Measurements from ENCODE around the gene VIPR1.

VIPR1 gene

DNA sequence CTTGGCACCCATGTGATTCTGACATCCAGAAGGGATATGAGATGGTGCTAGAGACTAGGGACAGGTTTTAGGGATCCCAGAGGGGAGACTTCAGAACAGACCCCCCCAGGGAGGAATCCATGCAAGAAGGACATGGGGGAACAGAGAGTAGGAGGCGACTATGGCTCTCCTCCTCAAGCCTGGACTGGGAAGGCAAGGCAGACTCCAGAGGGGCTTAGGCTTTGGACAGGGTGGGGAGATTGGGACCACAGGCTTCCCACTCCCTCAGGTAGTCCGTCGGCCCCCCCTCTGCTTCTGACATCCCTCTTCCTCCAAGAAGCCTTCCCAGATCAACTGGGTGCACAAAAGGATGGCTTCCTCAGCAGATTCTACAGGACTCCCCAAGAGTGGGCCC, 3.0 kb upstream of the VIPR1 start:
- in situ Hi-C loops (cut with HindIII; ENCODE audit: low sequenced_read_pairs): no loop called here
- H3K4me3 ChIP-seq (ENCODE audit: low read depth, low read length): no peak overlapping the region
- TF ChIP-seq, protein P1, sequence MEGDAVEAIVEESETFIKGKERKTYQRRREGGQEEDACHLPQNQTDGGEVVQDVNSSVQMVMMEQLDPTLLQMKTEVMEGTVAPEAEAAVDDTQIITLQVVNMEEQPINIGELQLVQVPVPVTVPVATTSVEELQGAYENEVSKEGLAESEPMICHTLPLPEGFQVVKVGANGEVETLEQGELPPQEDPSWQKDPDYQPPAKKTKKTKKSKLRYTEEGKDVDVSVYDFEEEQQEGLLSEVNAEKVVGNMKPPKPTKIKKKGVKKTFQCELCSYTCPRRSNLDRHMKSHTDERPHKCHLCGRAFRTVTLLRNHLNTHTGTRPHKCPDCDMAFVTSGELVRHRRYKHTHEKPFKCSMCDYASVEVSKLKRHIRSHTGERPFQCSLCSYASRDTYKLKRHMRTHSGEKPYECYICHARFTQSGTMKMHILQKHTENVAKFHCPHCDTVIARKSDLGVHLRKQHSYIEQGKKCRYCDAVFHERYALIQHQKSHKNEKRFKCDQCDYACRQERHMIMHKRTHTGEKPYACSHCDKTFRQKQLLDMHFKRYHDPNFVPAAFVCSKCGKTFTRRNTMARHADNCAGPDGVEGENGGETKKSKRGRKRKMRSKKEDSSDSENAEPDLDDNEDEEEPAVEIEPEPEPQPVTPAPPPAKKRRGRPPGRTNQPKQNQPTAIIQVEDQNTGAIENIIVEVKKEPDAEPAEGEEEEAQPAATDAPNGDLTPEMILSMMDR (IDR thresholded peaks at IDR 0.05; ENCODE audit: low read depth, low read length, missing control alignments): no peak
- no peak for DNase-seq (ENCODE audit: low read depth)

DNA sequence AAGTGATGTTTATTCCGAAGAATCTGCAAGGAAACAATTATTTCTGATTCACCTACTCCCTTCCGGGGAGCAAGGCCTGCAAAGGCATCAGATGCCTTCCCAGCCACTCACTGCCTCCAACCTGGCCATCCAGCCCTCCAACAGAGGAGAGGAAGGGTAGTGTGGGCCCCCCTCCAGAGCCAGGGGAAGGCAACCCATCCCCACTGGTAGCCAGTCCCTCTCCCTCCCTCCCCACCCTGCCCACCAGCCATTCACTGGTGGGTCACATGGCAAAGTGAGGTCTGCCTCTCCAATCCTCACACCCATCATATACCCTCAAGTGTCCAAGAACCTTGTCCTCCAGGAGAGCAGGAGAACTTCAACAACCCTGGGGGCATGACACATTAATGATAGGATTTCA, 2.4 kb upstream of the VIPR1 start:
- no peak for DNase-seq (ENCODE audit: low read depth)
- H3K4me3 ChIP-seq (ENCODE audit: low read depth, low read length): no peak overlapping the region
- in situ Hi-C loops (cut with HindIII; ENCODE audit: low sequenced_read_pairs): no loop called here
- TF ChIP-seq, protein P1 (IDR thresholded peaks at IDR 0.05; ENCODE audit: low read depth, low read length, missing control alignments): no peak

DNA sequence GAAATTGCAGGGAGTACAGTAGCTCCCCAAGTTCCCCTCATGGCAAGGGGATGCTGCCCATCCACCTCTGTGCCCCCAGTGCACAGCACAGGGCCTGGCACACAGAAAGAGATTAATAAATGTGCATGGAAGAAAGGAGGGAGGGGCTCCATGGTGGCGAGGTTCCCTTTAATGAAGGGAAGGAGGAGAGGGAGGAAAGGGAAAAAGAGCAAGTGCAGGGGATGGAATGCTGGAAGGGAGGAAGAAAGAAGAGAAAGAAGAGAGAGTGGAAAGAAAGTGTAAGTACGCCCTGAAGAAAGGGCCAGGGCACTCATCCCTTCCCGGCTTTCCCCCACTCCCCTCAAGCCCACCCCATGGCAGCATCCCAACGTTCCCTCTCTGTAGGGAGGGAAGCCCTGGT, 1.5 kb upstream of the VIPR1 start:
- TF ChIP-seq, protein P1 (IDR thresholded peaks at IDR 0.05; ENCODE audit: low read depth, low read length, missing control alignments): no peak
- H3K4me3 ChIP-seq (ENCODE audit: low read depth, low read length): no peak overlapping the region
- in situ Hi-C loops (cut with HindIII; ENCODE audit: low sequenced_read_pairs): no loop called here
- no peak for DNase-seq (ENCODE audit: low read depth)

DNA sequence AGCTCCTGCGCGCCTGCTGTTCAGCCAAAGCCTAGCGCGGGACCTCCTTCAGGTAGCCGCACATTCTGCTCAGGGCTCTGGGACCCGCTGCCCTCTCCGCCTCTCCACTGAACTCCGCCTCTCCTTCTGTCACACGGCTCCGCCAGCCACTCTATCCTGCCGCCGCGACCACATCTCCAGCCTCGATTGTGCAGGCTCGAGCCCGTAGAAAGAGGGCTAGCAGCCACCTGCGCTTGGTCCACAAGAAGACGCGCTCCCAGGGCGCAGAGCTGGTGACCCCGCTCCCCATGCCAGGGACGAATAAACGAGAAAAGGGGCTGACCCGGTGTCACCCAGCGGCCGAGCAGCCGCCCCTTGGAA, 1.1 kb upstream of the VIPR1 start:
- in situ Hi-C loops (cut with HindIII; ENCODE audit: low sequenced_read_pairs): no loop called here
- peak overlapping the region; percentile 34 for H3K4me3 ChIP-seq (ENCODE audit: low read depth, low read length)
- DNase-seq (ENCODE audit: low read depth): no peak
- TF ChIP-seq, protein P1 (IDR thresholded peaks at IDR 0.05; ENCODE audit: low read depth, low read length, missing control alignments): no peak

DNA sequence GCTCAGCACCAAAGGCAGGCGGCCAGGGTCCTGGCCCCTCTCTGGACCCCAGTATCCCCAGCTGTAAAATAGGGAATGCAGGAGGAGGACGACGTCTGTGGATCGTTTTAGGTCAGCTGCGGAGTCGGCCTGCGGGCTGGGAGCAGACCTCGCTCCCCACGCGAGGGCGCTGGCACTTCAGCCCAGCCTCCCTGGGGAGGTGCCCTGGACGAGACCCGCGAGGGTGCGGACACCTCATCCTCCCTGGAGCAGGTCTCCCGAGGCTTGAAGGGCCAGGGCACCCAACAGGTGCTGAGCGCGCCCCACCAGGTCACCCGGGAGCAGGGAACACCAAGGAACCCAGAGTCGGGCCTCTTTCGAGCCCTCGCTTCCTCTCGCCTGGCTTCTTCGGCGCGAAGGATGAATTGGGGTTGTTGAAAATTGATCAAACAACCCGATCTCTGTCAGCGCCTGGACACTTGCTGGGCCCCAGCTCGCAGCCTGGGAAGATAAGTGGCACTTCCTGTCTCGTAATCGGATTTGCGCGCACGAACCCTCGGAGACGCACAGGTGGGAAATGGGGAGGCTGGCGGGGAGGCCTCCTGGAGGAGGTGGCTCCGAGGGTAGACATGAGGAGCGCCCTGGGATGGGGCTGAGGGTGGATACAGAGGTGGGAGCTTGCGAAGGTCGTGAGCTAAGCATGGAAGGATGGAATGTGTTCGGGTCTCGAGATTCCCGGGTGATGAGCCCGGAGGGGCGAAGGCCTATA, 588 bp upstream of the VIPR1 start:
- H3K4me3 ChIP-seq (ENCODE audit: low read depth, low read length): peak overlapping the region; percentile 34
- TF ChIP-seq, protein P1 (IDR thresholded peaks at IDR 0.05; ENCODE audit: low read depth, low read length, missing control alignments): peak; percentile 48
- DNase-seq (ENCODE audit: low read depth): no peak
- in situ Hi-C loops (cut with HindIII; ENCODE audit: low sequenced_read_pairs): no loop called here

DNA sequence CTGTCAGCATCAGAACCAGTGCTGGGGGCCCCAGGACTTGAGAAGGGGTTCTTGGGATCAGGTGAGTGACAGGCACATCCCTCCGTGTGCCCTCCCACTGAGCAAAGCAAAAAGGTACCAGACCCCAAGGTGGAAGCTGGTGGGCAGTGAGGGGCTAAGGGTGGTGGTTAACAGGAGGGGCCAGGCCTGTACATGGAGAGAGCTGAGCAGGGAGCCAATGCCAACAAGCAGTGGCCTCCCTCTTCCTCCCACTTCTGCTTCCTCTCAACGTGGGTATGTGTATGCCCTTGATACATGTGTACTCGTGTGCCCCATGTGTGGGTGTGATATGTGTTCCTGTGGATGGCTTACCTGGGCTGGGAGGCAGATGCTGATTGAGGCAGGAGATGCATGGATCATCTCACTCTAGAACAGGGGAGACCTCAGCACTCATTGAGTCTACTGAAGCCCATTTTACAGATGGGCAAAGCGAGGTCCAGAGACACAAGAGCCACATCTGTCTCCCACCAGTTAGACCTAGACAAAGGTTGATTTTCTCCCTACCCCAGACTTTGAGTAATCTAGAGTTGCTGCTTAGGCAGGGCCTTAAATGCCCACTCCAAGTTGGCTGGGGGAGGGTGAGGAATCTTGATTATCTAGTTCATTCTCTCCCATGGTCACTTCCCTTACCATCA, 945 bp downstream of the VIPR1 start:
- no peak overlapping the region for H3K4me3 ChIP-seq (ENCODE audit: low read depth, low read length)
- no peak for DNase-seq (ENCODE audit: low read depth)
- in situ Hi-C loops (cut with HindIII; ENCODE audit: low sequenced_read_pairs): no loop called here
- TF ChIP-seq, protein P1 (IDR thresholded peaks at IDR 0.05; ENCODE audit: low read depth, low read length, missing control alignments): no peak

Measured in astrocyte of the cerebellum (primary cell).